GM19025 (cell line): ENCODE results near the gene MAP3K5.

Experiments used
- ATAC-seq: cut with Tn5 transposase; IDR thresholded peaks from one replicate; pipeline ENCODE4 v1.9.1; 2021; ENCODE audit warnings: mild to moderate bottlenecking, low read depth, moderate library complexity; ENCODE audit not compliant: unreplicated experiment

The MAP3K5 gene

GRCh38 chr6:136526937-136527336 is 265.3 kb downstream of the MAP3K5 start:
- ATAC-seq: no peak

DNA sequence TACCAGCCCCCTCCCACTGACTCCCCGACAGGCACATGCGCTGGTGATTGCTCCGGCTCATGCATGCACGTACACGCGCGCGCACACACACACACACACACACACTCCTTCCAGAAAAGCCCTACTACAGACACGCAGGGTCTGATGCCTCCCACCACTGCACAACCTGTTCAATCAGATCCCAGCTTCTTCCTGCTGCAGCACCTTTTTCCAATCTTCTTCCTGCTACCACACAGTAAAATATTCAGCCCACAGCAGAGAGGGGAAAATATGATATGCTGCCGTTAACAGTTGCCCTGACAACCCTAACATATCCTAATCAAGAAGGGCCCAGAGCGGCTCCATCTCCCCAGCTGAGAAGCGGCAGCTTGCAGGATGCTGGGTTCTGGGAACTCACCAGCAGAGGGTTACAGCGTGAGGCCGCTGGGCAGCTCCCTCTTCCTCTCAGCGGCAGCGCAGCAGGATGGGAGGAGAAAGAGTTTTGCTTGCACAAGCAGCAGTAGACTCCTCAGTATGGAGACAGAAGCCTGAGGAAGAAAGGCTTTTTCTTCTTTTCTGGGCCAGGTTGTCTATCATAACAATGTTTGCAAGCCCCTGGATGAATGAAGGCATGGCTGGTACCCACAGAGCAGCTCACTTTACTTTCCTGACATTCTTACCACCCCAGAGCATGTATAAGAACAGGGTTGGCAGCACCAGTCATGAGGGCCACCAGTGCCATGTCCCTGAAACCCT is 265.9 kb downstream of the MAP3K5 start:
- ATAC-seq: no peak

DNA sequence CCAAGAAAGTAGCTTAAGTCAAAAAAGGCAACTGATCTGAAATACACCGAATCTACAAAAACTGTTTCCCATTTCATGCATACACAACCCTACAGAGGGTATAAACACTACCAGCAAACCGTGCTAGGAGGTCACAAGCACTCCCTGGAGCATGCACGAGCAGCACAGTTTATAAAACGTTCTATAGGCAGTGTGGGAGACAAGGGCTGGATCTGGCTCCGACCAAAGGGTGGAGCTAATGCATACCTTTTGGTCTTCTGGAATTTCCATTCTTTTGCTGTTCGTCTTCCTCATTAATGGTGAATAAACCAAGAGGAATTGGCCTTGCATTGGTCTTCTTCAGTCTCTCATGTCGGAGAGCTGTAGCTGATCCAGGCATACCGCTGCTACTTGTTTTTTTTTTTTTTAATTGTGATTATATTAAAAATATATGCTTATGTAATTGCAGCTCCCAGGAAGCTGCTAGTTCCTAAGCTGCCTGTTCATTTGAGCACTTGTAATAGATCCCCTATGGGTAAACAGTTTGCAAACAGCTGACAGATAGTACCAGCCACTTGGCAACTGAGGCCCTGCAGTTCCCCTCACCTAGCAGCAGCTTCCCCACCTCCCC is 266.6 kb downstream of the MAP3K5 start:
- ATAC-seq: no peak

DNA sequence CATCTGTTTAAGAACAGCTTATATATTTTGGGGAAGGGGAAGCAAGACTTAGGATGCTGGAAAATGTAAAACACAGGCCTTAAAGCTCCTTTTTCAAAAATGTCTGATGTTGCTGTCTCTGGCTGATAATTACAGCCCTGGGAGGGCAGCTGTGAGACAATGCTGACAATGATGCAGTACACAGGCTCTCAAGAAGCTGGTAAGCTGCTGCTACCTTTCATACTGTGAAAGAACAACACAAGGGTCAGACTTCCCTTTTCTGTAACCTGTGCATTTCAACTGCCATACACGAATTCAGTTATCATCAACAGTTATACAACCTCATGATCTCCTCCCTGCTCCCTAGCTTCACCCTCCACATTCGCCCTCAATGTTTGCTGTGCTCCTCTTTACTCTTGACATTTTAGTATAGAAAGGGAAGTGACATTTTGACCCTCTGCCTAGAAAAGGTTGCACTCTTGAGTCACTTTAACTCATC is 267.3 kb downstream of the MAP3K5 start:
- no peak for ATAC-seq

DNA sequence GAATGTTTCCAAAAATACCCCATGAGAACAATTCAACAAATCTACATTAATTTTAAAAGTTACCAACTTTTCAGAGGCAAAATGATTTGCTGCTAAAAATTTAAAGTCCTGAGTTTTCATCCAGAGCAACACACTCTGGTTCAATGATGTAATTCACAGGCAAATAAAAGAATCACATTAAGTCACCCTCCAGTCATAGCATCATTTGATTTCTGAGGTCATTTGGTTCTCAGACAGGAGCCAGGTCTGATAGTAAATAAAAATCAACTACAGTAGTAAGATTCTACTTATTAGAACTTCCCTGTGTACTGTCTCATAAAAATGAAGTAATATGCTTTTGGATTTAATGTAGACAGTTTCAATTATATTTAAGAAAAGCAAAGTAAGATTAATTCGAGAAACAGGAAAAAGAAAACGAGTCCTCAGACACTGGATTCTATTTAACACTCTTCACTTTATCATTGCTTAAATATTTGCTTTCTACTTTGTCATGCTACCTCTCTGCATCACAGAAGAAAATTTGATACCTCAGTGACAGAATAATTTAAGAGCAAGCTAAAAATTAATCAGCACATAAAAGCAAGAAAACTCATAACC is 267.8 kb downstream of the MAP3K5 start:
- ATAC-seq: no peak

GRCh38 chr6:136523196-136523595 is 269.1 kb downstream of the MAP3K5 start:
- no peak for ATAC-seq

- ATAC-seq: no peak
Observed at GRCh38 chr6:136522636-136523035, 269.6 kb downstream of the MAP3K5 start.

GRCh38 chr6:136521911-136522310 is 270.4 kb downstream of the MAP3K5 start:
- no peak for ATAC-seq

DNA sequence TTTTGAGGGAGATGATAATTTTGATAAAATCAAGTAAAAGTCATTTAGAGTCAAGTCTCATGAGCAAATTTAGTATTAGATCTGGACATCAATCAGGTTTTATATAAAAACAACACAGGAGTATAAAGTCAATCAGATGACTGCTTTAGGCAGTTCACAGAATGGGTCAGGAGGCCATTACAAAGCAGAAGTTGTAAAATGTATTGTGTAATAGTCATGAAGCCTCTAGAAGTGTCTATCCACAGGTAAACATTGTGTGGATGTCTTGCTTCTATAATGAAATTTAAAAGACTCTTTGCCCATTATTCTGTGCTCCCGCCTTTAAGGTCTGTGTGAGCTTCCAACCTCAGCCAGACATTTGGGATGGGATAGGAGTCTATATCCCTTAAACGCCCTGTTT is 270.9 kb downstream of the MAP3K5 start:
- ATAC-seq: no peak

GRCh38 chr6:136520517-136520916 is 271.8 kb downstream of the MAP3K5 start:
- no peak for ATAC-seq

GRCh38 chr6:136517582-136517981 is 274.7 kb downstream of the MAP3K5 start:
- no peak for ATAC-seq

DNA sequence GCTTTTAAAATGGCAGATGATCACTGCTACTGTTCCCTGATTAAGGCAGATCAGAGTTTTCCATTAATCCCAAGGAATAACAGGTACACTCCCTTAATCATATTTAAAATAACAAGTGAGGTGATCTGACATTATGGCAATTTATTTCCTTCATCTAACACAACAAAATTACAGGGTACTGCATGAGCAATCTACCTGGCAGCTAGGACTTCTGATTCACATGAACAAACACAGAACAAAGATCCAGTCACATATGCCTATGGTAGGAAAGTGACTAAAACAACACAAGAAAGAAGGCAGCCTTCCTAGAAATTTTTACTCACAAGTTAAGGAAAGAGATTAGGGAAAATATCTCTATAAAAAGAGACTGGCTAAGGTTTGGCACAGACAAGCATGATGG is 275.3 kb downstream of the MAP3K5 start:
- no peak for ATAC-seq

DNA sequence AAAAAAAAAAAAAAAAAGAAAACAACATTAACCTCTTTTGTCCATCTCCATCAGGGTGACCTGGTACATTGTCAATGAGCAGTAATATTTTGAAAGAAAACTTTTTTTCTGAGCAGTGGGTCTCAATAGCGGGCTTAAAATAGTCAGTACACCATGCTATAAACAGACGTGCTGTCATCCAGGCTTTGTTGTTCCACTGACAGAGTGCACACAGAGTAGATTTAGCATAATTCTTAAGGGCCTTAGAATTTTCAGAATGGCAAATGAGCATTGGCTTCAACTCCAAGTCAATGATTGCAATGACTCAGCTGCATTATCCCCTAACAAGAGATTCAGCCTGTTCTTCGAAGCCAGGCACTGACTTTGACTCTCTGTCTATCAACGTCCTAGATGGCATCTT is 277.7 kb downstream of the MAP3K5 start:
- no peak for ATAC-seq

DNA sequence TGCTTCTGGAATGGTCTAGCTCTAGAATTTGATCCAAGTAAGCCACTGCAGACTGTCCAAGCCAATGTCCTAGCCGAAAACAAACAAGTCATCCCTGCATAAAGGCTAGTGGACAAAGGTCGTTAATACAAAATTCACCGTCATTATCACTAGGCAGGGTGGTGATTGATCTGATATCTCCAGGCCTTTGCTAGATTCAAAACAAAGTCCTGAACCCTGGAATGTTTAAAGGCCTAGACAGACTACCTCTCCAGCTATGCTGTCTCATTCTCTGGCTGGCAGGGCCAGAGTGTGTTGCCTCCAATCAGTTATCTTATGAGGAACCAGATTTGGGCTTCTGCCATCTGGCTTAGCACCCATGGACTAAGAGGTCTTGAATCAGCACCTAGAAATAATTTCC is 280.4 kb downstream of the MAP3K5 start:
- no peak for ATAC-seq

DNA sequence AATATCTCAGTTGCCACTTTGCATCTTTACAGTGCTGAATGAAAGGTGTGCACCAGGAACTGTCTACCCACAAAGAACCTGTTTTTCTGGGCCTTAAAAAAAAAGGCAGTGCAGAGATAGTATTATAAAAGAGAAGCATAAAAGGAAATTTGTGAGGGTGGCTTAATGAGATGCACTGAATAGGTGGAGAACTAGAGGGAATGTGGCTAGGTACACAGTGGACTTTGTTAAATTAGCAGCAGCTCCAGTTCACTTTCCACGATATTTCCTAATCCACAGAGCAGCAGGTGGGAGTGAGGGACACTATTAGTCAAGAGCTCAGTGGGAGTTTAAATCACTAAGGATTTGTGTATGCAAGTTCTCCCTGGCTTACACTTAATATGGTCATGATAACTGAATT is 280.9 kb downstream of the MAP3K5 start:
- ATAC-seq: no peak

- ATAC-seq: no peak
Observed at GRCh38 chr6:136510782-136511181, 281.5 kb downstream of the MAP3K5 start.

DNA sequence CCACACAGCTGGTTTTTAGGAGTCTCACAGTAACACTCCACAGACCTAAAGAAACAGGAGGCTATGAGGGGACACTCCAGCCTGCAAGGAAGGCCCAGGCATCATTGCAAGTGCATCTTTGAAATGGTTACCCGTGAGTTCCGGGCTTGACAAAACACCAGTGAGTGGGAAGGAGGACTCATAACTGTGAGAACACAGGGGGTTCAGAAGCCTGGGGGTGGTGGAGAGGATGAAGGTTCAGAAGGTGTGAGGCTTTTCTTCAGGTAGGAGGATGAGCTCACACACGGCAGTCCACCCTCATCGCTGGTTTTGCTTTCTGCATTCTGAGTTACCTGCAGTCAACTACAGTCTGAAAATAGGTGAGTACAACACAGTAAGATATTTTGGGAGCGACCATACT is 282.0 kb downstream of the MAP3K5 start:
- no peak for ATAC-seq

GRCh38 chr6:136508725-136509392 is 283.4 kb downstream of the MAP3K5 start:
- ATAC-seq: no peak
